GM18526 (cell line): ENCODE results near the gene RTN3.

ENCODE experiments used
- POLR2A ChIP-seq: IDR thresholded peaks from 3 replicates; pipeline ENCODE4 v1.6.1; 2011; ENCODE audit not compliant: insufficient read length; ENCODE audit errors: extremely low read depth

The RTN3 gene

GRCh38 chr11:63711838-63712237 is 30.5 kb downstream of the RTN3 start:
- no peak for TF ChIP-seq POLR2A

GRCh38 chr11:63713766-63714165 is 32.5 kb downstream of the RTN3 start:
- TF ChIP-seq POLR2A = no peak

GRCh38 chr11:63716046-63716445 is 34.7 kb downstream of the RTN3 start:
- no peak for TF ChIP-seq POLR2A

GRCh38 chr11:63719001-63719400 is 37.7 kb downstream of the RTN3 start:
- no peak for TF ChIP-seq POLR2A

GRCh38 chr11:63719987-63720386 is 38.7 kb downstream of the RTN3 start:
- TF ChIP-seq POLR2A = no peak

- TF ChIP-seq POLR2A = no peak
These were observed 39.3 kb downstream of the RTN3 start for GRCh38 chr11:63720611-63721010.

- no peak for TF ChIP-seq POLR2A
These were observed 48.0 kb downstream of the RTN3 start for GRCh38 chr11:63729326-63729725.

- TF ChIP-seq POLR2A = no peak
These were observed 55.6 kb downstream of the RTN3 start for GRCh38 chr11:63736864-63737263.

- no peak for TF ChIP-seq POLR2A
These were observed 56.4 kb downstream of the RTN3 start for GRCh38 chr11:63737718-63738117.

GRCh38 chr11:63738720-63739360 is 57.5 kb downstream of the RTN3 start:
- TF ChIP-seq POLR2A = no peak

GRCh38 chr11:63745304-63746170 is 64.2 kb downstream of the RTN3 start:
- TF ChIP-seq POLR2A = no peak

GRCh38 chr11:63747011-63747410 is 65.7 kb downstream of the RTN3 start:
- TF ChIP-seq POLR2A = no peak

- TF ChIP-seq POLR2A = no peak
These were observed 68.3 kb downstream of the RTN3 start for GRCh38 chr11:63749624-63750023.

GRCh38 chr11:63756919-63757761 is 75.8 kb downstream of the RTN3 start:
- no peak for TF ChIP-seq POLR2A

- TF ChIP-seq POLR2A = no peak
These were observed 79.3 kb downstream of the RTN3 start for GRCh38 chr11:63760487-63761079.
